MCF 10A (cell line): ENCODE results near the gene SNRPD1. TPM values are rescaled to one million over a fixed set of nuclear protein-coding genes. Genes with fewer than 3 reads are reported as not detected.

Experiments used
- BruUV-seq: library from RNA; stranded (reverse); fragments of 400-500 nt; replicated peaks from 2 replicates; lab custom pipeline; 2021; lab: Mats Ljungman, UMichigan
- CTCF ChIA-PET: fragments of 300-600 bp; sonication (Branson Sonifier 250); formaldehyde crosslinking; extraction: SDS; loops from one replicate; lab custom pipeline; 2021; ENCODE audit warnings: antibody characterized with exemption, inconsistent platforms; lab: Yijun Ruan, JAX
- POLR2A ChIA-PET: fragments of 300-600, 350-650 bp; sonication (Branson Sonifier 250); formaldehyde crosslinking; extraction: SDS; loops from one replicate; lab custom pipeline; 2020; ENCODE audit warnings: antibody characterized with exemption, inconsistent platforms; lab: Yijun Ruan, JAX
- DNase-seq: peaks from one replicate; pipeline ENCODE4 v3.0.0-alpha.2; 2018; ENCODE audit not compliant: unreplicated experiment
- H3K27ac Mint-ChIP-seq: one replicate; pipeline ENCODE4 v1.8.0; 2022; ENCODE audit warnings: mild to moderate bottlenecking, low read depth, mixed read lengths; ENCODE audit not compliant: unreplicated experiment
- H3K27me3 Mint-ChIP-seq: one replicate; pipeline ENCODE4 v1.8.0; 2022; ENCODE audit warnings: mixed read lengths; ENCODE audit not compliant: insufficient read depth, unreplicated experiment
- H3K36me3 Mint-ChIP-seq: one replicate; pipeline ENCODE4 v1.8.0; 2022; ENCODE audit warnings: mild to moderate bottlenecking, moderate library complexity, mixed read lengths; ENCODE audit not compliant: insufficient read depth, unreplicated experiment
- H3K4me1 Mint-ChIP-seq: one replicate; pipeline ENCODE4 v1.8.0; 2022; ENCODE audit warnings: mixed read lengths; ENCODE audit not compliant: insufficient read depth, unreplicated experiment
- H3K4me3 Mint-ChIP-seq: one replicate; pipeline ENCODE4 v1.8.0; 2022; ENCODE audit warnings: mild to moderate bottlenecking, moderate library complexity, mixed read lengths; ENCODE audit not compliant: unreplicated experiment
- H3K9me3 Mint-ChIP-seq: one replicate; pipeline ENCODE4 v1.8.0; 2022; ENCODE audit warnings: mixed read lengths; ENCODE audit not compliant: unreplicated experiment
- intact Hi-C: fragments of 100-400 bp; cut with micrococcal nuclease; formaldehyde crosslinking; loops from 2 replicates; pipeline ENCODE4 v1.14.1; 2022
- total RNA-seq: library from RNA; stranded (reverse); gene quantifications from 2 replicates; pipeline ENCODE4 v1.2.3, GENCODE V29; 2022
- TF ChIP-seq, protein P1 (sequence below): fragments of 200-600 bp; IDR thresholded peaks from one replicate; pipeline ENCODE4 v1.8.0; 2022; ENCODE audit warnings: antibody characterized with exemption, mild to moderate bottlenecking; ENCODE audit not compliant: unreplicated experiment

The SNRPD1 gene
- total RNA-seq, 1 experiment from 2014 or later, result 108 TPM

DNA sequence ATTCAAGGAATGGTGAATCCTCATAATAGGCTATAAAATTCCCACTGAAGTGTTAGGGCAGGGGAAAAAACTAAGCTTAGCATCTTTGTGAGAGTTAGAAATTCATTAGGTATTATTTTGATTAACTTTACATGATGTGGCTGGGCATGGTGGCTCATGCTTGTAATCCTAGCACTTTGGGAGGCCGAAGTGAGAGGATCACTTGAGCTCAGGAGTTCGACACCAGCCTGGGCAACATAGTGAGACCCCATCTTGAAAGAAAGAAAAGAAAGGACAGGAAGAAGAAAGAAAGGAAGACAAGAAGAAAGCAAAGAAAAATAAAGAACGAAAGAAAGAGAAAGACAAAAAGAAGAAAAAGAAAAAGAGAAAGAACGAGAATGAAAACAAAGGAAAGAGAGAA lies 40.0 kb downstream of the SNRPD1 start:
- CTCF ChIA-PET, result no interaction called here
- intact Hi-C loops, result no loop called here
- peaks cover 4% of the 10 kb centered on the region for H3K4me1 Mint-ChIP-seq
- TF ChIP-seq, protein P1, sequence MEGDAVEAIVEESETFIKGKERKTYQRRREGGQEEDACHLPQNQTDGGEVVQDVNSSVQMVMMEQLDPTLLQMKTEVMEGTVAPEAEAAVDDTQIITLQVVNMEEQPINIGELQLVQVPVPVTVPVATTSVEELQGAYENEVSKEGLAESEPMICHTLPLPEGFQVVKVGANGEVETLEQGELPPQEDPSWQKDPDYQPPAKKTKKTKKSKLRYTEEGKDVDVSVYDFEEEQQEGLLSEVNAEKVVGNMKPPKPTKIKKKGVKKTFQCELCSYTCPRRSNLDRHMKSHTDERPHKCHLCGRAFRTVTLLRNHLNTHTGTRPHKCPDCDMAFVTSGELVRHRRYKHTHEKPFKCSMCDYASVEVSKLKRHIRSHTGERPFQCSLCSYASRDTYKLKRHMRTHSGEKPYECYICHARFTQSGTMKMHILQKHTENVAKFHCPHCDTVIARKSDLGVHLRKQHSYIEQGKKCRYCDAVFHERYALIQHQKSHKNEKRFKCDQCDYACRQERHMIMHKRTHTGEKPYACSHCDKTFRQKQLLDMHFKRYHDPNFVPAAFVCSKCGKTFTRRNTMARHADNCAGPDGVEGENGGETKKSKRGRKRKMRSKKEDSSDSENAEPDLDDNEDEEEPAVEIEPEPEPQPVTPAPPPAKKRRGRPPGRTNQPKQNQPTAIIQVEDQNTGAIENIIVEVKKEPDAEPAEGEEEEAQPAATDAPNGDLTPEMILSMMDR, result no peak
- no peak overlapping the region for H3K27ac Mint-ChIP-seq
- H3K27me3 Mint-ChIP-seq, result no peaks in the 10 kb centered on the region
- H3K4me3 Mint-ChIP-seq, result no peak overlapping the region
- no peaks in the 10 kb centered on the region for H3K36me3 Mint-ChIP-seq
- H3K9me3 Mint-ChIP-seq, result no peaks in the 10 kb centered on the region
- BruUV-seq, result no TSS peak
- DNase-seq, result no peak
- POLR2A ChIA-PET, result interaction anchor here (0.7 to 1.1 kb wide), 4 partner anchors 12 to 489 kb away, joined by 3 to 5 read pairs (median 3); no protein-coding TSS in a partner anchor

DNA sequence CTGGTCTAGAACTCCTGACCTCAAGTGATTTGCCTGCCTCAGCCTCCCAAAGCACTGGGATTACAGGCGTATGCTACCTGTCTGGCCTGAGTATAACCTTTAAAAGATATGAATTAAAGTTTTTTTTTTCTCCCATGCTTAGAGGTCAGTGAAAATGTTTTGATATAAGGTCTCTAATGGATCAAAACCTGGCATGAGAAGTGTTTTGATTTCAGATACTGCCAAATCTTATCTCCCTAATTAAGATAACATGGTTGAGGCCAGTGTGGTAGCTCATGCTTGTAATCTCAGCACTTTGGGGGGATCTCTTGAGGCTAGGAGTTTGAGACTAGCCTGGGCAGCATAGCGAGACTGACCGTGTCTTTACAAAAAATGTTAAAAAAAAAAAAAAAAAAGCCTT lies 41.2 kb downstream of the SNRPD1 start:
- no TSS peak for BruUV-seq
- no peak for DNase-seq
- TF ChIP-seq, protein P1, result no peak
- no peaks in the 10 kb centered on the region for H3K9me3 Mint-ChIP-seq
- H3K27me3 Mint-ChIP-seq, result no peaks in the 10 kb centered on the region
- no peak overlapping the region for H3K4me3 Mint-ChIP-seq
- H3K4me1 Mint-ChIP-seq, result peaks cover 4% of the 10 kb centered on the region
- intact Hi-C loops, result no loop called here
- no peaks in the 10 kb centered on the region for H3K36me3 Mint-ChIP-seq
- H3K27ac Mint-ChIP-seq, result no peak overlapping the region
- ChIA-PET POLR2A (no interaction called here), CTCF (interaction anchor here (0.7 kb wide), 1 partner anchor 45 kb away, joined by 3 read pairs; no protein-coding TSS in a partner anchor)

DNA sequence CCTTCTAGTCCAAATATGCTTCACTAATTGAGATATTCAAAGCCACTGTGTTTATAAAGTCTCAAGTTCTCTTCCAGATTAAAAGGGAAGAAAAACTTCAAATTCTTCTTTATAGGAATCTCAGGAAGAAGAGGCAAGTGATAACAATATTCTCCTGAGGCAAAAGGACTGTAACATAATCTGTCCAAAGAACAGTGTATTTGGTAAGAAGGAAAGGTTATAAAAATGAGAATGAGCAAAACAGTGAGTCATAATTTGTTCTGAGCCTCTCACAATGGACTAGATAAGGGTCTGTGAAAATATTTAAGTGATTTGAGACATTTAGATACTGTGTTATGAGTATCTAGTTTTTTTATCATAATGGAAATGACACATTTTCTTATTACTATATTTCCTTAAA lies 44.3 kb downstream of the SNRPD1 start:
- H3K27ac Mint-ChIP-seq, result no peak overlapping the region
- no peaks in the 10 kb centered on the region for H3K27me3 Mint-ChIP-seq
- intact Hi-C loops, result no loop called here
- ChIA-PET POLR2A (no interaction called here), CTCF (no interaction called here)
- no peaks in the 10 kb centered on the region for H3K36me3 Mint-ChIP-seq
- H3K9me3 Mint-ChIP-seq, result no peaks in the 10 kb centered on the region
- H3K4me3 Mint-ChIP-seq, result no peak overlapping the region
- BruUV-seq, result no TSS peak
- DNase-seq, result no peak
- peaks cover 4% of the 10 kb centered on the region for H3K4me1 Mint-ChIP-seq
- TF ChIP-seq, protein P1, result no peak

DNA sequence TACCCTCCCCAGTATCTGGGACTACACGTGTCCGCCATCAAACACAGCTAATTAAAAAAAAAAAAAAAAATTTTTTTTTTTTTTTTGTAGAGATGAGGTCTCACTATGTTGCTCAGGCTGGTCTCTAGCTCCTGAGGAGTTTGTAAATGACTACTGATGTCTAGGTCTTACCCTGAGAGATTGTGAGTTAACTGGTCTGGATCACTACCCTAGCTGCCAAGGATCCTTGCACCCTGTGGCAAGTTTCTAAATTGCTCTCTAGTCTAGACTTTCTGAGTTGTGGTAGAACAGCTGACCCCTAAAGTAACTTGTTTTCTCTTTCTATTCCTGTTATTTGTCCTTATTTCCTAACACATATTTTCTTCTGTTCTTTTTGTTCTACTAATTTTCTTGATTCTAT lies 48.0 kb downstream of the SNRPD1 start:
- POLR2A ChIA-PET, result no interaction called here
- CTCF ChIA-PET, result no interaction called here
- Mint-ChIP-seq H3K36me3 (no peaks in the 10 kb centered on the region), H3K9me3 (no peaks in the 10 kb centered on the region), H3K4me1 (peaks cover 4% of the 10 kb centered on the region), H3K27ac (no peak overlapping the region), H3K4me3 (no peak overlapping the region), H3K27me3 (no peaks in the 10 kb centered on the region)
- TF ChIP-seq, protein P1, result no peak
- DNase-seq, result no peak
- intact Hi-C loops, result no loop called here
- no TSS peak for BruUV-seq
